Measurements from ENCODE around the gene CHST3.

GRCh38 chr10:72056932-72057751, 92.9 kb downstream of the CHST3 start:
- no peak for TF ChIP-seq CTCF (conservative IDR thresholded peaks at IDR 0.05)
- TF ChIP-seq ZFX (IDR thresholded peaks at IDR 0.05) = no peak

All from C4-2B (cell line).